ENCODE results near the gene KIAA1614. TPM values are rescaled to one million over a fixed set of nuclear protein-coding genes. Genes with fewer than 3 reads are reported as not detected.

KIAA1614 gene, protein sequence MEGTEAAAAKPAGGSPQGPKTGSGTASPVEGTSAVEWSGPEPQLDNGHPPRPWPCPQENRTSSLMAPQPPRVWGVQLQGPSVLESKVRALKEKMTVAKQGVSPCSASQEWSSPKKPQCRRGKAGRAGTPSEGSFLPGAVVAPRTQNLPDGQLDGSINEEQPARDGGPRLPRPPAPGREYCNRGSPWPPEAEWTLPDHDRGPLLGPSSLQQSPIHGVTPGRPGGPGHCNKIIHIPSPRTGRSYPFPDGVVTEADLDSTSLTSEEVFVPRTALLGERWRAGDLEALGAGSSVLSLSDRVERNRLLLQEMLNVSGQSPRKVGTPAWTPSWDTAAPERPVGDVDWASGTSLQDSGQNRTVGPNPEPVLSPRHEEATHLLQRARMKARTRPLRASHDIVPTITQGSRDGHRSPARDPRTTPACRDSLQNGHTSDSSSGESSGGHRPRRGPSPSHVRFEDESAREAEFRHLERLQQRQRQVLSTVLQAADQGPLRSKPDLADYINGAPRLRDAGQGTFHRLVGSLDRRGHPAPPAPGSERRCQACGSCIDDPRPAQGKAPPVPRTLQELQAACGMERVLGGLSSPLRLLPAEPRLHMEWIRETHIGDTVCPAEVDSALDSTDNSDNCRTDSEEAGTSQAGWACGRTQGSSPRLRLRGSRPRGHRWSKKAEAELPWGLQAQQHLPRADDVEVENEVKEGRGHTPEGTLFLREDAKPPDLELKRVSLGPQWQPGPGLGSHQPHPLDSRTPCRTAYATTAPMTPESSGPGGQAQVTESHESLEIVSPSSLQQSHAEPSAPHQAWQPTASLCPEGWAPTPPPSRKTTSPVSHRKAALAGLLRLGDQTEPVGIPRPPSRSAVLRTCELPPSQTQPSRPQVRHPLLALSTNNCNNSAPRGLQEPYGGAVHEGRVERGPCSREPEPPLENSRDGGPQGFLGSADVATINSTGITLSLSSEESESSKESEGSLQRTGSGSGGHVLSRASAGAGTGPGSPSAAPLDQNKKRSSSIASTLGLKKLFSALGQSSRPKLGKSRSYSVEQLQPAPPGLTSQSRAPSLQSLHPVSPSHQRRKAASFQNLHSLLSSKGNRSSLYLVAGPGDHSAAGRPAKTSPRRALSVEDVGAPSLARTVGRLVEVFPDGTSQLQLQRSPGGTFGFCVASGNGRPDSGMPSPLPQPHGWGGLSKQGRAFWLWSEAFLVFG
- total RNA-seq (1 to 10 TPM; 3.7 to 4.0 TPM), polyA plus RNA-seq (ENCODE audit: insufficient read depth, low read depth, low replicate concordance) (3.7 TPM)
- long read RNA-seq, donor 1, result 0 reads
- long read RNA-seq, donor 2, result 0 reads

DNA sequence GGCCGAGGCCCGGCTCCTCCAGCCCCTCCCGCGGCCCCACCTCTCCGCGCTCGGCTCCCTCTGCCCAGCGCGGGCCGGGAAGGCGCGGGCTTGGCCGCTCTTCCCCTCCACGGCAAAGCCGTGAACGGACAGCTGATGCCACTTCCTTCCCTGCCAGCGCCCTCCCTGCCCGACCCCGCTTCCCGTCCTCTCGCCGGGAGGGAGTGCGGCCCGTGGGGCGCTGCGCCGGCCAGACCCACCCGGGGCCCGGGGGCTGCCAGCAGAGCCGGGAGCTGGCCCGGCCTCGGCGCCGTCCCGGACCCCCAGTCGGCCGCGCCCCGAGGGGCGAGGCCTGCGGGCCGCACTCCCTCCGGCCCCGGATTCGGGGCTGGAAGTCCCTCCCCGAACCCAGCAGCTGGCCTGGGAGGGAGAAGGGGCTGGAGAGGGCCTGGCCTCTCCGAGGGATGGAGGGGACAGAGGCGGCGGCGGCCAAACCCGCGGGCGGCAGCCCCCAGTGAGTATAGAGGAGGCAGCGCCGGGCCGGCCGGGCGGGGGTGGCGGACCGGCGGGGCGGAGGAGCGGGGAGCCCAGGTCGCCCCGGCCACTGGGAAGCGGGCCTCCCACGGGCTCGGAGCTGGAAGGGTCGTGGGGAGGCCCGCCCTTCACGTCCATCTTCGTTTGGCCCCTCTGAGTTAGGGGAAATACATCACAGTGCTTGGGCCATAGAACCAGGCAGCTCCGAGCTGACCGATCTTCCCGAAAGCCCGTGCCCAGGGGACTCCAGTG, at the start of gene KIAA1614:
Gene KIAA1614, plus strand, starts transcription at position 97 of the 765 bp plus-strand sequence. Its CDS starts 347 bp downstream, at position 444.
- Histone ChIP-seq H3K27me3 (no peaks in the 10 kb centered on the region), H3K27ac (peak within 1 kb of the TSS; percentile 77 to 89), H3K4me3 (peak within 1 kb of the TSS; percentile 58 to 67), H3K4me1 (no peaks in the 10 kb centered on the region), H3K36me3 (ENCODE audit: low read depth, missing control alignments) (no peaks in the 10 kb centered on the region), H3K9me3 (no peaks in the 10 kb centered on the region)
- WGBS, 2 donors, result 0 to 2% methylated on average over 18 to 28 of the region's 76 CpGs
- no peak for DNase-seq
- TF ChIP-seq, protein P1, sequence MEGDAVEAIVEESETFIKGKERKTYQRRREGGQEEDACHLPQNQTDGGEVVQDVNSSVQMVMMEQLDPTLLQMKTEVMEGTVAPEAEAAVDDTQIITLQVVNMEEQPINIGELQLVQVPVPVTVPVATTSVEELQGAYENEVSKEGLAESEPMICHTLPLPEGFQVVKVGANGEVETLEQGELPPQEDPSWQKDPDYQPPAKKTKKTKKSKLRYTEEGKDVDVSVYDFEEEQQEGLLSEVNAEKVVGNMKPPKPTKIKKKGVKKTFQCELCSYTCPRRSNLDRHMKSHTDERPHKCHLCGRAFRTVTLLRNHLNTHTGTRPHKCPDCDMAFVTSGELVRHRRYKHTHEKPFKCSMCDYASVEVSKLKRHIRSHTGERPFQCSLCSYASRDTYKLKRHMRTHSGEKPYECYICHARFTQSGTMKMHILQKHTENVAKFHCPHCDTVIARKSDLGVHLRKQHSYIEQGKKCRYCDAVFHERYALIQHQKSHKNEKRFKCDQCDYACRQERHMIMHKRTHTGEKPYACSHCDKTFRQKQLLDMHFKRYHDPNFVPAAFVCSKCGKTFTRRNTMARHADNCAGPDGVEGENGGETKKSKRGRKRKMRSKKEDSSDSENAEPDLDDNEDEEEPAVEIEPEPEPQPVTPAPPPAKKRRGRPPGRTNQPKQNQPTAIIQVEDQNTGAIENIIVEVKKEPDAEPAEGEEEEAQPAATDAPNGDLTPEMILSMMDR (IDR thresholded peaks at IDR 0.05), result no peak
- no peak for TF ChIP-seq POLR2A (IDR thresholded peaks at IDR 0.05)
- intact Hi-C loops (cut with DNase I; ENCODE audit: low total_unique reads), result no loop called here

DNA sequence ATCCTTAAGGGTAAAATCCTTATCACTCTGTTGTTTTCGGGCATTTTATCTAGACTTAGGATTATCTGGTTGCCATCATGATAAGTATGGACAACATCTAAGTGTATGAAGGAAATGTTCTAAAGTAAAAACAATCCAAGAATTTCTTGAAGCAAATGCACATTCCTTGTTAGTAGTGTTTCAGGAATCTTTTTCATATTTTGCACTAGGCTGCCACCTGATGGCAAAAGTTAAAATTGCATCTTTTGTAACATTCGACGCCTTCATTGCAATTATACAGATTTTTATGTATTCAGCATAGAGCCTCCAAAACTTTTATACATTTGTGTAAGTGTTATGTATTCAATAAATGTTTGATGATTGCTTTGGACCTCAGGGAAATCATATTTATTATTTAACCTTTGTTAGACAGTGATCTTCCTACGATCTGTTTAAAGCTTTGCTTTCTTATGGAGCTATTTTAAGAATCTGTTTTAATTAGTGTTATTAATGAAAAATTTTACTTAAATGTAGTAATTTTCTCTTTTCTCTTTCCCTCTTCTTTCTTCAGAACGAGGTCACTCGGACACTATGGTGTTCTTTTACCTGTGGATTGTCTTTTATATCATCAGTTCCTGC, 49.4 kb upstream of the KIAA1614 start:
- peak; percentile 44 for DNase-seq
- H3K27ac ChIP-seq, result no peak overlapping the region
- no peaks in the 10 kb centered on the region for H3K4me1 ChIP-seq
- no peaks in the 10 kb centered on the region for H3K36me3 ChIP-seq (ENCODE audit: low read depth, missing control alignments)
- WGBS, 2 donors, result 34 to 45% methylated on average over 6 of the region's 6 CpGs
- intact Hi-C loops (cut with DNase I; ENCODE audit: low total_unique reads), result no loop called here
- no peak for TF ChIP-seq POLR2A (IDR thresholded peaks at IDR 0.05)
- TF ChIP-seq, protein P1 (IDR thresholded peaks at IDR 0.05), result peak; percentile 70 to 79 (median 75)
- no peaks in the 10 kb centered on the region for H3K9me3 ChIP-seq
- no peaks in the 10 kb centered on the region for H3K27me3 ChIP-seq
- no peak overlapping the region for H3K4me3 ChIP-seq

DNA sequence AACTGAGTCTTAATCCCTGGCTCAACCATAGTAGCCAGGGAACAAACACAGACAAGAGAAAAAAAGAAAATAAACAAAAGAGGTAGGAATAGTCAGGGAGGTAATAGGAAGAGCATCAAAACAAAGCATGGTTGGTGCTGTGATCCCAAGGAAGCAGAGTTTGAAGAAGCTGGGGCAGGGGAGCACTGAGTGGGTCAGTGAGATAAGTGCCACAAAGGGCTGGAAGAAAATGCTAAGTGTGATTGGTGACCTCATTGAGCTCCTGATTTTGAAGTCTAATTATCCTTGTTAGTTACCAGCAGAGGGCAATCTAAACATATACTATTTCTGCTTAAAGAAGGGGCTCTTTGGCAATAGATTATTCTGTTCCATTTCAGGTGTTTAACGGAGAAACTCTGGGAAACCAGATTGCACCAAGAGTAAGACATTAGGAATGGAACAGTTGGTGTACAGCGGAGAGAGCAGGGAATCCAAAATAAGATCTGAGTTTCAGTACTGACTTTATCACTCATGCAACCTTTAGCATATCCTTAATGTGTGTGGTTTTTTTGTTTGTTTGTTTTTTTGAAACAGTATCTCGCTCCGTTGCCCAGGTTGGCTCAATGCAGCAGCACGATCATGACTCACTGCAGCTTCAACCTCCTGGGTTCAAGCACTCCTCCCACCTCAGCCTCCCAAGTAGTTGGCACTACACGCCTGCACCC, 30.7 kb upstream of the KIAA1614 start:
- TF ChIP-seq, protein P1 (IDR thresholded peaks at IDR 0.05), result peak; percentile 23 to 51 (median 37)
- no peak for TF ChIP-seq POLR2A (IDR thresholded peaks at IDR 0.05)
- Histone ChIP-seq H3K4me3 (no peak overlapping the region), H3K27me3 (no peaks in the 10 kb centered on the region), H3K36me3 (ENCODE audit: low read depth, missing control alignments) (no peaks in the 10 kb centered on the region), H3K4me1 (no peaks in the 10 kb centered on the region), H3K27ac (no peak overlapping the region), H3K9me3 (no peaks in the 10 kb centered on the region)
- no peak for DNase-seq
- intact Hi-C loops (cut with DNase I; ENCODE audit: low total_unique reads), result no loop called here
- 70% methylated on average over 6 of the region's 6 CpGs for WGBS, 2 donors
